Measurements from ENCODE around the gene MYO18A.

Gene MYO18A

DNA sequence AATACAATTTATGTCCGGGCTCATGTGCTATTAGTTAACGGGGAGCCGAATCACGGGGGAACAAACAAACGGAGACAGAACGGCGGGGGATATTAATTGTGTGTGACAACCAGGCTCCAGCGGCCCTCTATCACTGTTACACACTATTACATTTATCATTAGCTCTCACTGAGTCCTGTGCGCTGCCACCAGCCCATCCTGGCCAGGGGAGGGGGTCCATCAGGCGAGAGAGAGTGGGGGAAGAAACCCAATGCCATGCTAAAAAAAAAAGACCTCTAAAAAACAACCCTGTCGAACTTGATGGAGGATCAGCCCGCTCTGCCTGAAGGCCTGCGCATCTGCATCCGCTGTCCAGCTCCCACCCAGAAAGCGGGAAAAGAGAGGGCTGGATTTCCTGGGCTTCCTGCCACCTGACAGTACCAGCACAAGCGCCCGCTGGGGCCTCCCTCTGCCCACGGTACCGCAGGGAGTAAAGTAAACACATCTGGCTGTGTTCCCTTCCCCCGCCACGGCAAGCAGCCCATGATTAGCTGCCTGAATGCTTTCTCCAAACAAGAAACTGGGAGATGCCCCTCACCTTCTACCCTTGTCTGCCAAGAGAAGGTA, 95.6 kb downstream of the MYO18A start:
- peak; percentile 56 for DNase-seq (ENCODE audit: low spot score)

- DNase-seq (ENCODE audit: low spot score): no peak
These were observed 99.2 kb downstream of the MYO18A start for GRCh38 chr17:29080965-29081364.

- no peak for DNase-seq (ENCODE audit: low spot score)
These were observed 99.9 kb downstream of the MYO18A start for GRCh38 chr17:29080323-29080722.

DNA sequence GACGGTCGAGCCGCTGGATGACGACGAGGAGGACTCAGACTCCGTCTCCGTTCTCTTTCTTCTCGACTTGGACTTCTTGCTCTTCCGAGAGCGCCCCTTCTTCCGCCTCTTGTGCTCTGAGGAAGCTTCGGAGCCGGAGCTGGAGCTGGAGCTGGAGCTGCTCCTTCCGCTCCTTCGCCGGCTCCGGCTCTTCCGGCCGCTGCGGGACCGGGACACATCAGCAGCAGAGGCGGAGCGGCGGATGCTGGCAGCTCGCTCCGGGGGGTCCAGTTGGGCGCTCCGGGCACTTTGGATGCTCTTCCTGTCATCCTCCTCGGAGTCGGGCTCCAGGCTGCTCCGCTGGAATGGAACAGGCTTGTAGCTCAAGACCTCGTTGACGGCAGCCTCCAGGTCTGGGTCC, 100.3 kb downstream of the MYO18A start:
- DNase-seq (ENCODE audit: low spot score): no peak

GRCh38 chr17:29079433-29079832, 100.8 kb downstream of the MYO18A start:
- DNase-seq (ENCODE audit: low spot score): no peak

DNA sequence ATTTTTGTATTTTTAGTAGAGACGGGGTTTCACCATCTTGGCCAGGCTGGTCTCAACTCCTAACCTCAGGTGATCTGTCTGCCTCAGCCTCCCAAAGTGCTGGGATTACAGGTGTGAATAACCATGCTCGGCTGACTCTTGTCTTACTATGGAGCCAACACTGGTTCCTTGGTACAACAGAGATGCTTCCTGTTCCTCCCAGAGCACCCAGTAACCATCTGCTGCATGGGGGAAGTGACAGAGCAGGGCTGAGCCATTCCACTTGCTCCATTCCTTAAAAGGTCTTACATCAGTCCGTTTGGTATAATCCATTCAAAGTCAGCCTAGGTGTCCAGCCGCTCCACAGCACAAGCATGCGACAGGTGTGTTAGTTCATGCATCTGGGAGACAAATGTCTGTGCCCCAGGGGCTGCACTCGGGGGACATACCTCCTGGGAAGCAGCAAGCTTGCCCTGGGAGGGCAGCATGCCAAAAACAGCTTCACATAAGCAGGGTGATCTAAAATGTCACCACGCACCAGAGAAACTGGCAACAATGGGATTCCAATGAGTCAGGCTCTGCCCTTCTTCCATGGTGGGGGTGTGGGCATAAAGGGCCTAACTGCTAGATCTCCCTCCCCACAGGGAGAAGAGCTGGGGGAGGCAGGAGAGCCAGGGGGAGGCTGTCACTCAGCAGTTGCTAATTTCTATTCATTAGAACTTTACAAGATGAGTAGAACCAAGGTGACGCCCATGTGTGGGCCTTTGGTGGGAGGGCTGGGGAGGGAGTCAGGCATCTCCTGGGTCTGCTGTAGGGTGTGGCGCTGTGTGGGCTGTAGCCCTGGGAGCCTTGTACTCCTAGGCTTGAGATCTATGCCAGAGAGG, 101.8 kb downstream of the MYO18A start:
- DNase-seq (ENCODE audit: low spot score): no peak

DNA sequence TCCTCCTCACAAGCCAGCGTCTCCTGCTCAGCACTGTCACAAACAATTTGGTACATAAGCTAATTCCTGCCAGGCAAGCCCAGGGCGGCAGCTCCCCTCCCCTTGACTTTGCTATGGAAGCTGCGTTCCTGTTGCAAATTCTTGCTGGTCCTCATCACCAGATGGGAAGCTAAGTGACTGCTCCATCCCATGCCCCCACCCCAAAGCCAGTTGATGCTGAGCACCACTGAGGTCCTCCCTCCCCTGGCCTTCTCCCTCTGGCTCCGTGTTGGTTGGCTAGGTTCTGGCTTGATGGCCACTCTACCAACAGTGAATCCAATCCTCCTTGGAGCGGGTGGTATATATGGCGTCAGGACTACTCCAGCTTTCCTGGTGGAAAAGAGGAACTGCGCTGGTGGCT, 102.9 kb downstream of the MYO18A start:
- DNase-seq (ENCODE audit: low spot score): no peak

- DNase-seq (ENCODE audit: low spot score): no peak
These were observed 103.5 kb downstream of the MYO18A start for GRCh38 chr17:29076722-29077121.

DNA sequence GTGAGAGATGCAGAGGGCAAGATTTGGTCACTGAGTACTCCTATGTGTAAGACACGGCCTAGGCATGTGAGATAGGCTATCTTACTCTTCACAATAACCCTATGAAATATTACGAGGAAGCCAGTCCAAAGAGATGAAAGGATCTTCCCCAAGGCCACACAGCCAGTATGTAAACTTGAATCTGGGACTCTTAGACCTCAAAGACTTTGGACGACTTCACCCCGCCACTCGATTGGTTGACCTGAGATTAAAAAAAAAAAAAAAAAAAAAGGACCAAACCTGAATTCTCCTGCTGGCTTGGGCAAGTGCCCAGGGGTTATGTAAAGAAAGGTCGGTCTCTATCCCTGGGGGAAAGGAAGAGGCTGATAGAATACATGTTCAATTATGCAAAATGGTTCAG, 104.1 kb downstream of the MYO18A start:
- no peak for DNase-seq (ENCODE audit: low spot score)

- DNase-seq (ENCODE audit: low spot score): no peak
These were observed 105.7 kb downstream of the MYO18A start for GRCh38 chr17:29074488-29074887.

- no peak for DNase-seq (ENCODE audit: low spot score)
These were observed 106.7 kb downstream of the MYO18A start for GRCh38 chr17:29073520-29073919.

GRCh38 chr17:29073045-29073444, 107.2 kb downstream of the MYO18A start:
- no peak for DNase-seq (ENCODE audit: low spot score)

DNA sequence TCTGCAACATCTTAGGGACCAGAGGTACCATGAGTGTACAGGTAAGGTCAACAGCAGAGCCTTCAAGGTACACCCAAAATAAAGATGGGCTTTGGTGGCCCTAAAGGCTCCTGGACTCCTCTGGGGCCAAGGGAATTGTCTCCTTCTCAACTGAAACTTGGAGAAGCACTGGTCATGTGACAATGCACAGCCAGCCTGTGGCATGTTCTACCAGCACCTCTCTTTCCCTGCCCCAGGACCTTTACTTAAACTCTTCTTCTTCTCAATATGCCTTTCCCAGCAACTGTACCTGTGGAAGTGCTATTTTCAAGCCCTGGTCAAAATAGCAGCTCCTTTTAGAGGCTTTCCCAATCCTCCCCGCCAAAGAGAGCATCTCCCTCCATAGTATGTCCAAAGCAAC, 108.9 kb downstream of the MYO18A start:
- no peak for DNase-seq (ENCODE audit: low spot score)

DNA sequence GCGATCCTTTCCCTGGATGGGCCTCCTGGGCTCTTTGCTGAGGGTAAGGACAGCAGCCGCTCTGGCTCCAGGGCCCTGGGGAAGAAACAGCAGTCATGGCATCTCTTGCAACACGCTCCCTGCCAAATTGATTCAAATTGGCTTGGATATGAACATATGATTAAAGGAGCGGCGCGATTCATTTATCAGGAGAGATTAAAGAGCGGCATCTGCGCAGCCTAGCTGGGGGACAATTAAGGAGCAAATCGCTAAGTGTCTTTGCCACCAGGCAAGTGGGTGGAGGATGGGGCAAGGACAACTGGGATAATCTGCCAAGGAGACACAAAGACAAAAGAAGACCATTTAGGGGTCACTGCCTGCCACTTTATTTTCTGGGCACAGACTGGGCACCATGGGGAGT, 109.4 kb downstream of the MYO18A start:
- no peak for DNase-seq (ENCODE audit: low spot score)

- DNase-seq (ENCODE audit: low spot score): no peak
These were observed 109.9 kb downstream of the MYO18A start for GRCh38 chr17:29070308-29070707.

- no peak for DNase-seq (ENCODE audit: low spot score)
These were observed 110.6 kb downstream of the MYO18A start for GRCh38 chr17:29069526-29070041.

- no peak for DNase-seq (ENCODE audit: low spot score)
These were observed 111.4 kb downstream of the MYO18A start for GRCh38 chr17:29068818-29069217.

DNA sequence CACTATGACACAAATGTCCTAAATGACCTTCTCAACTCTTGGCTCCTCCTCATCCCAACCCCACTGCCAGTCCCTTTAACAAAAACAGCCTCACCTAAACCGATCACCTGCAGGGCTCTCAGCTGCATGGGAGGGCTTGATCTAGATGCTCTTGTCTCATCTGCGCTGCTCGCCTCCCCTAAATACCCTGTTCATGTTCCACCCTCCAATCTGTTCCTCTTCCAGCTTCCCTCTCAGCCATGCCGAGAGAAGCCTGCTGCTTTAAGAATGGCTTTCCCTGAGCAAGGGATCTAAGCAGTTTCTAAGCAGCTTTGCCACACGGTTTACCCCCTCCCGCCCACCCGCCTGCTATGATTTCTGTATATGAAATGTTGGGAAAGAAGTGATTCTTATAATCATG, 113.6 kb downstream of the MYO18A start:
- DNase-seq (ENCODE audit: low spot score): no peak

DNA sequence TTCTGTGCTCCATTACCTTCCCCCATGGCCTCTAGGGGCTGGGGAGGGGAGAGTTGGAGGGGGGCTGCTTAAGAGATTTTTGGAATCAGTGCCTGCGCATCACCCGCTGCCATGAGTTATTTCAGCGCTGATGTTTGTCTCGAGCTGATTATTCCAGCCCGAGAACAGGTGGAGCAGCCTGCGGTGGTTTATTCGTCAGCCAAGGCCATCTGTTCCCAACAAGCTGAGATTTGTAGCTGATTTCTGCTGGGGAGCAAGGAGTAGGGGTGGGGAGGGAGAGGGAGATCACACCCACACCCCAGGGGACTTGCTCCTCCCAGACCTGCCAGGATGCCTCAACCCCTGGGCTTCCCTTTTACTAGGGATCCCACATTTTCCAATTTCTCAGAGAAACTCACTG, 114.2 kb downstream of the MYO18A start:
- DNase-seq (ENCODE audit: low spot score): peak; percentile 61

DNA sequence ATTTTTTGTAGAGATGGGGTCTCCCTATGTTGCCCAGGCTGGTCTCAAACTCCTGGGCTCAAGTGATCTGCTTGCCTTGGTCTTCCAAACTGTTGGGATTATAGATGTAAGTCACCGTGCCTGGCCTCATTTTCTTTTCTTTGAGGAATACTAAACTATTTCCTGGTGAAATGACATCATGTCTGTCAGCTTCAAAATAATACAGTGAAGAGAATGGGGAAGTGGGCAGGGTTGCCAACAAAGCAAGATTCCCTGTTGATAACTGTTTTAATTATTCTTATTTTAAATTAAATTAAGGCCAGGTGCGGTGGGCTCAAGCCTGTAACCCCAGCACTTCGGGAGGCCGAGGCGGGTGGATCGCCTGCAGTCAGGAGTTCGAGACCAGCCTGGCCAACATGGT, 116.2 kb downstream of the MYO18A start:
- no peak for DNase-seq (ENCODE audit: low spot score)

GRCh38 chr17:29062215-29062614, 118.0 kb downstream of the MYO18A start:
- DNase-seq (ENCODE audit: low spot score): no peak

- DNase-seq (ENCODE audit: low spot score): peak; percentile 84
These were observed 119.2 kb downstream of the MYO18A start for GRCh38 chr17:29061036-29061435.

- peak; percentile 76 for DNase-seq (ENCODE audit: low spot score)
These were observed 119.7 kb downstream of the MYO18A start for GRCh38 chr17:29060475-29060874.

Measured in SK-N-DZ (cell line).